AG04450 (cell line): ENCODE results near the gene ERI3. TPM values are rescaled to one million over a fixed set of nuclear protein-coding genes. Genes with fewer than 3 reads are reported as not detected.

Experiments
- CTCF ChIA-PET: fragments of 300-600, 350-600 bp; formaldehyde crosslinking; extraction: SDS; loops from one replicate; lab custom pipeline; 2022; ENCODE audit warnings: antibody characterized with exemption, inconsistent platforms; lab: Charles Lee
- POLR2A ChIA-PET: fragments of 350-600 bp; formaldehyde crosslinking; extraction: SDS; loops from one replicate; lab custom pipeline; 2021; ENCODE audit warnings: antibody characterized with exemption, inconsistent platforms; lab: Yijun Ruan, JAX
- DNase-seq: peaks from one replicate; pipeline ENCODE4 v3.0.0-alpha.2; 2011; ENCODE audit warnings: low read depth, low spot score
- H3K27ac ChIP-seq: one replicate; pipeline ENCODE4 v1.5.1; 2012; ENCODE audit warnings: low read depth, low read length, control low read depth
- H3K27me3 ChIP-seq: one replicate; pipeline ENCODE4 v1.6.0; 2012; ENCODE audit warnings: low read length; ENCODE audit not compliant: control insufficient read depth, insufficient read depth
- H3K4me3 ChIP-seq: 2 replicates; pipeline ENCODE4 v1.5.1; 2011; ENCODE audit warnings: mild to moderate bottlenecking, low read depth, low read length, control low read depth
- H3K9me3 ChIP-seq: 2 replicates; pipeline ENCODE4 v1.5.1; 2012; ENCODE audit warnings: low read length; ENCODE audit not compliant: control insufficient read depth, insufficient read depth
- CTCF ChIP-seq: IDR thresholded peaks from 2 replicates; pipeline ENCODE4 v1.5.1; 2011; ENCODE audit warnings: low read depth, low read length, control low read depth, inconsistent platforms
- polyA plus RNA-seq: library from polyadenylated mRNA; depleted of rRNA; stranded (reverse); fragments of >200 nt; gene quantifications from 2 replicates; pipeline ENCODE4 v1.2.3, GENCODE V29; 2011

Gene ERI3
- polyA plus RNA-seq, 1 experiment = 46.2 TPM

- H3K27me3 ChIP-seq = no peaks in the 10 kb centered on the region
- H3K27ac ChIP-seq = no peak overlapping the region
- TF ChIP-seq CTCF = no peak
- POLR2A ChIA-PET = no interaction called here
- CTCF ChIA-PET = no interaction called here
- no peak for DNase-seq
- H3K9me3 ChIP-seq = no peaks in the 10 kb centered on the region
- H3K4me3 ChIP-seq = no peak overlapping the region
Observed at GRCh38 chr1:44262816-44263567, 92.1 kb downstream of the ERI3 start.

GRCh38 chr1:44262414-44262813 lies 92.6 kb downstream of the ERI3 start:
- ChIA-PET CTCF (no interaction called here), POLR2A (no interaction called here)
- no peak for TF ChIP-seq CTCF
- DNase-seq = no peak
- Histone ChIP-seq H3K27ac (no peak overlapping the region), H3K27me3 (no peaks in the 10 kb centered on the region), H3K4me3 (no peak overlapping the region), H3K9me3 (no peaks in the 10 kb centered on the region)

- no peak for DNase-seq
- ChIA-PET POLR2A (no interaction called here), CTCF (no interaction called here)
Observed at GRCh38 chr1:44261962-44262361, 93.1 kb downstream of the ERI3 start.

GRCh38 chr1:44261171-44261817 lies 93.8 kb downstream of the ERI3 start:
- Histone ChIP-seq H3K27me3 (no peaks in the 10 kb centered on the region), H3K4me3 (no peak overlapping the region), H3K9me3 (no peaks in the 10 kb centered on the region), H3K27ac (no peak overlapping the region)
- TF ChIP-seq CTCF = no peak
- ChIA-PET POLR2A (no interaction called here), CTCF (no interaction called here)
- no peak for DNase-seq

More at GRCh38 chr1:44261962-44262361, 93.1 kb downstream of the ERI3 start:
- H3K27ac ChIP-seq = no peak overlapping the region
- H3K27me3 ChIP-seq = no peaks in the 10 kb centered on the region
- no peak for TF ChIP-seq CTCF
- H3K9me3 ChIP-seq = no peaks in the 10 kb centered on the region
- no peak overlapping the region for H3K4me3 ChIP-seq

GRCh38 chr1:44260792-44261170 lies 94.3 kb downstream of the ERI3 start:
- H3K27ac ChIP-seq = no peak overlapping the region
- H3K27me3 ChIP-seq = no peaks in the 10 kb centered on the region
- no peaks in the 10 kb centered on the region for H3K9me3 ChIP-seq
- TF ChIP-seq CTCF = no peak
- ChIA-PET CTCF (no interaction called here), POLR2A (no interaction called here)
- no peak overlapping the region for H3K4me3 ChIP-seq
- no peak for DNase-seq
